ENCODE results near the gene RNH1. TPM values are rescaled to one million over a fixed set of nuclear protein-coding genes. Genes with fewer than 3 reads are reported as not detected.
A peak's percentile ranks its signal among the peaks of the same experiment; 100 is the strongest.

RNH1 gene
- total RNA-seq, 2 experiments from 2014 or later: 131 to 132 TPM

GRCh38 chr11:515131-515530, 8.1 kb upstream of the RNH1 start:
- Histone ChIP-seq H3K4me3 (ENCODE audit: low read length) (no peak overlapping the region), H3K36me3 (ENCODE audit: insufficient read depth, low read length) (no peaks in the 10 kb centered on the region), H3K9me3 (ENCODE audit: control insufficient read depth in 1 of 2, insufficient read depth in 1 of 2, low read length in 2 of 2) (peaks cover 6 to 16% of the 10 kb centered on the region in 2 experiments), H3K27me3 (ENCODE audit: control insufficient read depth in 1 of 2, insufficient read depth in 2 of 2, low read length in 2 of 2) (no peaks in the 10 kb centered on the region), H3K4me1 (ENCODE audit: insufficient read depth, low read length) (peaks cover 8% of the 10 kb centered on the region), H3K27ac (ENCODE audit: low read depth in 1 of 2, low read length in 2 of 2) (no peak overlapping the region)
- Mint-ChIP-seq H3K9me3 (peaks cover 2% of the 10 kb centered on the region), H3K27me3 (no peaks in the 10 kb centered on the region), H3K36me3 (ENCODE audit: low read depth) (peaks cover 28% of the 10 kb centered on the region), H3K4me3 (peak overlapping the region; percentile 10), H3K27ac (no peak overlapping the region), H3K4me1 (ENCODE audit: low read depth) (peaks cover 4% of the 10 kb centered on the region)
- POLR2A ChIA-PET: interaction anchor here (1.2 kb wide), 1 partner anchor 308 kb away, joined by 3 read pairs; the partner anchor contains the start of genes BET1L and RIC8A
- intact Hi-C loops (cut with DNase I, micrococcal nuclease): loop anchor here in 1 of 2 experiments (10.0 kb wide), 1 partner anchor 210 kb away; the partner anchor contains the start of gene IFITM2
- ATAC-seq (ENCODE audit: poor library complexity) (no peak), DNase-seq (no peak)
- CTCF ChIA-PET: no interaction called here
- TF ChIP-seq, protein P1, sequence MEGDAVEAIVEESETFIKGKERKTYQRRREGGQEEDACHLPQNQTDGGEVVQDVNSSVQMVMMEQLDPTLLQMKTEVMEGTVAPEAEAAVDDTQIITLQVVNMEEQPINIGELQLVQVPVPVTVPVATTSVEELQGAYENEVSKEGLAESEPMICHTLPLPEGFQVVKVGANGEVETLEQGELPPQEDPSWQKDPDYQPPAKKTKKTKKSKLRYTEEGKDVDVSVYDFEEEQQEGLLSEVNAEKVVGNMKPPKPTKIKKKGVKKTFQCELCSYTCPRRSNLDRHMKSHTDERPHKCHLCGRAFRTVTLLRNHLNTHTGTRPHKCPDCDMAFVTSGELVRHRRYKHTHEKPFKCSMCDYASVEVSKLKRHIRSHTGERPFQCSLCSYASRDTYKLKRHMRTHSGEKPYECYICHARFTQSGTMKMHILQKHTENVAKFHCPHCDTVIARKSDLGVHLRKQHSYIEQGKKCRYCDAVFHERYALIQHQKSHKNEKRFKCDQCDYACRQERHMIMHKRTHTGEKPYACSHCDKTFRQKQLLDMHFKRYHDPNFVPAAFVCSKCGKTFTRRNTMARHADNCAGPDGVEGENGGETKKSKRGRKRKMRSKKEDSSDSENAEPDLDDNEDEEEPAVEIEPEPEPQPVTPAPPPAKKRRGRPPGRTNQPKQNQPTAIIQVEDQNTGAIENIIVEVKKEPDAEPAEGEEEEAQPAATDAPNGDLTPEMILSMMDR (IDR thresholded peaks at IDR 0.05): no peak

GRCh38 chr11:514606-515005, 7.6 kb upstream of the RNH1 start:
- no peak overlapping the region for H3K27ac ChIP-seq (ENCODE audit: low read depth in 1 of 2, low read length in 2 of 2)
- H3K9me3 ChIP-seq (ENCODE audit: control insufficient read depth in 1 of 2, insufficient read depth in 1 of 2, low read length in 2 of 2): peaks cover 6 to 16% of the 10 kb centered on the region in 2 experiments
- CTCF ChIA-PET: no interaction called here
- peaks cover 8% of the 10 kb centered on the region for H3K4me1 ChIP-seq (ENCODE audit: insufficient read depth, low read length)
- ATAC-seq (ENCODE audit: poor library complexity): no peak
- Mint-ChIP-seq H3K27me3 (no peaks in the 10 kb centered on the region), H3K27ac (no peak overlapping the region), H3K9me3 (peaks cover 2% of the 10 kb centered on the region), H3K4me3 (no peak overlapping the region), H3K4me1 (ENCODE audit: low read depth) (peaks cover 4% of the 10 kb centered on the region), H3K36me3 (ENCODE audit: low read depth) (peaks cover 32% of the 10 kb centered on the region)
- intact Hi-C loops (cut with DNase I, micrococcal nuclease): loop anchor here in 1 of 2 experiments (10.0 kb wide), 1 partner anchor 210 kb away; the partner anchor contains the start of gene IFITM2
- H3K4me3 ChIP-seq (ENCODE audit: low read length): no peak overlapping the region
- no peaks in the 10 kb centered on the region for H3K27me3 ChIP-seq (ENCODE audit: control insufficient read depth in 1 of 2, insufficient read depth in 2 of 2, low read length in 2 of 2)
- POLR2A ChIA-PET: interaction anchor here (1.2 kb wide), 1 partner anchor 307 kb away, joined by 3 read pairs; the partner anchor contains the start of genes BET1L and RIC8A
- TF ChIP-seq, protein P1 (IDR thresholded peaks at IDR 0.05): no peak
- DNase-seq: no peak
- H3K36me3 ChIP-seq (ENCODE audit: insufficient read depth, low read length): peaks cover 5% of the 10 kb centered on the region

- H3K27ac ChIP-seq (ENCODE audit: low read depth in 1 of 2, low read length in 2 of 2): no peak overlapping the region
- H3K9me3 ChIP-seq (ENCODE audit: control insufficient read depth in 1 of 2, insufficient read depth in 1 of 2, low read length in 2 of 2): peaks cover 6 to 16% of the 10 kb centered on the region in 2 experiments
- no peak overlapping the region for H3K4me3 ChIP-seq (ENCODE audit: low read length)
- ATAC-seq (ENCODE audit: poor library complexity) (no peak), DNase-seq (no peak)
- peaks cover 11% of the 10 kb centered on the region for H3K36me3 ChIP-seq (ENCODE audit: insufficient read depth, low read length)
- peaks cover 37% of the 10 kb centered on the region for H3K36me3 Mint-ChIP-seq (ENCODE audit: low read depth)
- no peaks in the 10 kb centered on the region for H3K27me3 ChIP-seq (ENCODE audit: control insufficient read depth in 1 of 2, insufficient read depth in 2 of 2, low read length in 2 of 2)
- TF ChIP-seq, protein P1 (IDR thresholded peaks at IDR 0.05): no peak
- no peaks in the 10 kb centered on the region for H3K4me1 Mint-ChIP-seq (ENCODE audit: low read depth)
- H3K9me3 Mint-ChIP-seq: peaks cover 2% of the 10 kb centered on the region
- H3K27ac Mint-ChIP-seq: no peak overlapping the region
- H3K27me3 Mint-ChIP-seq: no peaks in the 10 kb centered on the region
- POLR2A ChIA-PET: no interaction called here
- CTCF ChIA-PET: no interaction called here
- H3K4me1 ChIP-seq (ENCODE audit: insufficient read depth, low read length): peaks cover 3% of the 10 kb centered on the region
- intact Hi-C loops (cut with DNase I, micrococcal nuclease): loop anchor here in 1 of 2 experiments (10.0 kb wide), 1 partner anchor 208 kb away; the partner anchor contains the start of gene IFITM2
- H3K4me3 Mint-ChIP-seq: no peak overlapping the region
Observed at GRCh38 chr11:512761-513595, 5.9 kb upstream of the RNH1 start.
